ENCODE measurements around the gene LGR5.

The LGR5 gene

DNA sequence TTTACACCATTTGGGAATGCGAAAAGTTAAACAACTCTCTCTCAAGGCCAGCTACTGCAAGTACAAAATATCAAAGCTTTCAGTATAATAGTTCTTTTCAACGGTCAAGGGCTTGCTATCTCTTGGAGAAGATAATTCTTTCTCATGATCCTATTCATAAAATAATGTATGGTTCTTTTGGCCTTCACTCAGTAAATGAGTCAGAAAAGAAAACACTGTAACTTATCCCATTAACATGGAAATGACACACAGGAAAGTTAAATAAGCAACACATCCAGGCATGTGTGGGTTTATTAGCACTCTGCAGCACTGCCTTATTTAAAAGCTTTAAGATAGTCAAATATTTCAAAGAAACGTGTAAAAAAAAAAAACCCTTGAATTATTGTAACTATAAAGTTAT, 187.2 kb downstream of the LGR5 start:
- peak overlapping the region in 4 of 21 experiments; percentile 25 to 43 (median 32) for H3K27ac ChIP-seq

DNA sequence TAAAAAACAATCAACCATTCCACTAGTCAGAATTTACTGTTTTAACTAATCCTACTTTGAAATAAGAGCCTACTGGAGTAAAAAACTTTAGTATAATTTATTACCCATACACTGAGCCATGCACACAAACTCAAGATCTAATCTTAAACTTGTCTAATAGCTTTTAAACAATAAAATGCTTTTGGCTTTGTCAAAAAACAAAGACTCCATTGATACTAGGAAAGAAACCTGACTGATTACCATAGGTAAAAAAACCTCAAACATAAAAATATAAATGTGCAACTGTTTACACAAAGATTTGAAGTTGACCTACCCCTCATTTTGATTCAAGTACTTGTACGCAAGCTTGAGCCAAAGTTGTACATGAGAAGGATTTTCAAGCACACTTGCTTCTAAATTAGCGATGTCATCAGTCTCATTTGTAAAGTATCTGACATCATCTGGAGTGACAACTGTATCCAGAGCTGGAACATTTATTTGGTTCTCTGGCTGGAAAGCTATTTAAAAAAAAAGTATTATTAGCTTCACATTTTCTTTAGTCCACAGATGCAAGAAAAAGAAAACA, 187.9 kb downstream of the LGR5 start:
- Histone ChIP-seq H3K4me3 (no peak overlapping the region), H3K27ac (no peak overlapping the region)

More for the DNA sequence above, 187.2 kb downstream of the LGR5 start:
- no peak overlapping the region for H3K4me3 ChIP-seq
